ENCODE data around the gene ZBTB5.

Gene ZBTB5

DNA sequence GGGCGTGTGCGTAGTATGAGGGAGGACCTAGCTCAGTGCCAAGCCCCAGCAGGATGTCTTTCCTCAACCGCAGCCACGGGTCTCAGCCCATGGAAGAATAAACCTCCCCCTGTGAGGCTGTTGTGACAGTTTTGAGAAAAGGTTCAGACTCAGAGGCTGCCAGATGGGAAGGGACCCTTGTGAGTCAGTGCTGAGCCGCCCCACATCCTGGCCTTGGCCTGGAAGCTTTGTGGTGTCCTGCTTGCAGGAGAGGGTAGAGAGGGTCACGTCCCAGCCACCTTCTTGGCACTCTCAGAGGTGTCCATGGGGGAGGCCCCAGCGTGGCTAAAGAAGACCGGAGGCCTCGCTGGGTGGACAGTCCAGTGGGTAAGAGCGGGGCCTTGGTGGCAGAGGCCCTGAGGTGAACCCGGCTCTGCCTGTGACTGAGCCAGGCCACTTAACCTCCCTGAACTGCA, 39.9 kb downstream of the ZBTB5 start:
- DNase-seq, result peak in 2 of 56 donors; percentile 14 to 30

DNA sequence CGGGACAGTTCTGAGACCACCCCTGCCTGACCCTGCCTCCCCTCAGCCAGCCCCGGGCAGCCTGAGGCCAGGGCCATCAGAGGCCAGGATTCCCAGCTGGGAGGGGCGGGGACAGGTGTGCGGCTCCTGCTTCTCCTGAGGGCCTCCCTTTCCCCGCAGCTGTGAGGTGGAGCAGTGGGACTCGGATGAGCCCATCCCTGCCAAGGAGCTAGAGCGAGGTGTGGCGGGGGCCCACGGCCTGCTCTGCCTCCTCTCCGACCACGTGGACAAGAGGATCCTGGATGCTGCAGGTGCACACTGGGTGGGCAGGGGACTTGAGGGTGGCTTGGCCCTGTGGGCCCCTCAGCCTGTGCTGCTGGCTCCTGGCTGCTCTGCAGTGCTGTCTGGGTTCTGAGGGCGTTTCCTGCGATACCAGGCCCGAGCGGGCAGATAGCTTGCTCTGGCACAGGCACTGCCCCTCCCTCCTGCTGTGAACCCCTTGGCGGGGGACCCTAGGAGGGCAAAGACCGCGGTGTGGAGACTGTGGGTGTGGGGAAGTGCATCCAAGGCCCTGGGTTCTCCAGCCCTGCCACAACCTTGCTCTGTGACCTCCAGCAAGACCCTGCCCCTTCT, 40.5 kb downstream of the ZBTB5 start:
- DNase-seq, result no peak

DNA sequence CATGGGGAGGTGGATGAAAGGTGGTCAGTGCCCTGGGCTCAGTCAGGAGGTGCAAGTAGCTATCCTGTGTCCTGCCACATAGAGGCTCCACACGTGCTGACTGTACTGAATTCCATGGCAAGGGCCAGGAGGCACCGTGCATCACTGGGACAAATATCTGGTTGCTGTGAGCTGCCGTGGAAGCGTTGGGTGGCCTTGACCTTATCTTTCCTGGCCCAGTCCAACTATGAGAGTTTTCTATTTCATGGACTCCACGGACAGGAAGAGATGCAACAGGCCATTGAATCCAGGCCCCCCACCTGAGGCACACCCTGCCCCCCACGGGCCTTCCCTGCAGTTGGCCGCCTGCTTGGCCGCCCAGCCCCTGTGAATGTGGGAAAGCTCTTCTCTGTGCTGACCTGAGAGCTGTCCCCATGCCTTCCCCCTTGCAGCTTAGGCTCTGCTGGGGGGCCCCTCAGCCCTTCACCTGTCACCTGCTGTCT, 41.0 kb downstream of the ZBTB5 start:
- no peak for DNase-seq

DNA sequence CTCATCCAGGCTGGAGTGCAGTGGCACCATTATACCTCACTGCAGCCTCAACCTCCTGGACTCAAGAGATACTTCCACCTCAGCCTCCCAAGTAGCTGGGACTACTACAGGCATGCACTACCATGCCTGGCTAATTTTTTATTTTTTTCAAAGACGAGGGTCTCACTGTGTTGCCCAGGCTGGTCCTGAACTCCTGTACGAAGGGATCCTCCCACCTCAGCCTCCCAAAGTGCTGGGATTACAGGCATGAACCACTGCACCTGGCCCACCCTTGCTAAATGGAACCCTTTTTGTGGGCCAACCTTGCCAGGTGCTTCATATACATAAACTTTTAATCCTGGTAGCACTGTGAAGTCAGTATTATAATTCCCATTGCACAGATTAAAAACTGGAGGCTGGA, 41.7 kb downstream of the ZBTB5 start:
- DNase-seq, result no peak

DNA sequence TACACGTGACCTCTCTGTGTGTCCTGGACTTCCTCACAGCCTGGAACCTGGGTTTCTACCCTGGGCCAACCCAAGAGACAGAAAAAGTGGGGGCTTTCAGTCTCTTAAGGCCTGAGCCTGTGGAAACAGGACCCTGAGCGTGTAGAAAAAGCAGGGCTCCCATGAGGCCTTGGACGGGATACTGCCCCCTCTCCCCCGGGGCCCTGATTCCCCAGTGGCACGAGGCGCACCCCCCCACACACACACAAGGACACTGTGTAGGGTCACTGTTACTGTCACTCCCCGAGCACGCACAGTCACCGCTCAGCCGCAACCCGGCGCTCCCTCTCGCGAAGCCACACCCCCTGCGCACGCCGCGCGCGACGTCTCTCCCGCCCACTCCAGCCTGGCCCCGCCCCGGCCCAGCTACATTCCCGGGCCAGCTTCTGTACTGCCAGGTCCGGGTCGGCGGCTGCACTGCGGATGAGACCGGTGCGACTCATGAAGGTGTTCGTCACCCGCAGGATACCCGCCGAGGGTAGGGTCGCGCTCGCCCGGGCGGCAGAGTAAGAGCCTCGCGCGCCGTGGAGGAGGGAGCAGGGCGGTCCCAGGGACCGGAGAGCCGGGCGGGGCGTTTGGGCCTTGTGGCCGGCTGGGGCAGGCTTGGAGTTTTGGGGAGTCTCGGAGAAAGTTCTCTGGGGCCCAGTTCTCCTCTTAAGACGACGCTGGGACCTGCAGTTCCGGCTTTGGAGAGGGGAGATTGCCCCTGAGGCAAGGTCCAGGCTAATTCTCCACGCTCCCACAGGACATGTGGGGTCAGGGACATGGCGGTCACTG, 42.8 kb downstream of the ZBTB5 start, which contains the start of gene GRHPR:
Gene GRHPR, plus strand, starts transcription at position 408 of the 816 bp plus-strand sequence. Its CDS starts 55 bp downstream, at position 463.
- peak; percentile 60 to 96 (median 87) for DNase-seq

DNA sequence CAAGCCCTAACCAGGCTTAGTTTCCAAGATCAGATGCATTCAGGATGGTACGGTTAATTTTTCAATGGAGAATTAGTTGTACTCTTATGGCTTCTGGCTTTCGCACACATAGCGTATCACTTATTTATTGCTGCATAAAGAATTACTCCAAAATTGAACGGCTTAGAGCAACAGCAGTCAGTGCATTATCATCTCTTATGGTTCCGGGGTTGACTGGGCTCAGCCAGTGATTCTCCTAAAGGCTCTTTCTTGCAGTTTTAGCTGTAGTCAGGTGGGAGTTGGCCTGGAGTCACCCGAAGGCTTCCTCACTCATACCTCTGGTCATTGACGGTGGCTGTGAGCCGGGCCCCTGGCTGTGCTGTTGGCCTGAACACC, 43.3 kb downstream of the ZBTB5 start:
- DNase-seq, result peak in 4 of 56 donors; percentile 58 to 73 (median 60)

DNA sequence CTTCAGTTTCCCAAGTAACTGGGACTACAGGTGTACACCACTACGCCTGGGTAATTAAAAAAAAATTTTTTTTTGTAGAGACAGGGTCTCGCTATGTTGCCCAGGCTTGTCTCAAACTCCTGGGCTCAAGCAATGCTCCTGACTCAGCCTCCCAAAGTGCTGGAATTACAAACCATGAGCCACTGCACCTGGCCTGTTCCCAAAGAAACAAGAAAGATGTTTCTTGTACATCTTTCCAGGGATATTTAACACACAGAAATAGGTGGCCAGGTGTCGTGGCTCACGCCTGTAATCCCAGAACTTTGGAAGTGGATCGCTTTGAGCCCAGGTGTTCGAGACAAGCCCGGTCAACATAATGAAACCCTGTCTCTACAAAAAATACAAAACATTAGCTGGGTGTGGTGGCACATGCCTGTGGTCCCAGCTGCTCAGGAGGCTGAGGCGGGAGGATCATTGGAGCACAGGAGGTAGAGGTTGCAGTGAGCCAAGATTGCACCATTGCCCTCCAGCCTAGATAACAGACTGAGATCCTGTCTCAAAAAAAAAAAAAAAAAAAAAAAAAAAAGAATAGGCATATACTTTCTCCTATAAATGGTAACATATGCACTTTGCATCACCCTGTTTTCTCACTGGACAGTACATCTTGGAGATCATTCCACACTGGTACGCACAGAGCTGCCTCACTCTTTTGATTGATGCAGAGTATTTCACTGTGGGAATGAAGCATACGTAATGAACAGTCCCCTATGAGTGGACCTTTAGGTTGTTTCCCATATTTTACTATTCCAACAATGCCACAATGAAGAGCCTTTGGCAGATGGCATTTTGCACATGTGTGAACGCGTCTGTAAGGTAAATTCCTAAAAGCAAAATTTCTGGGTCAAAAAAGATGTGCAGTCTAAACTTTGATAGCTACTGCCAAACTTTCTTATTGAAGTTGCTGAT, 44.7 kb downstream of the ZBTB5 start:
- no peak for DNase-seq

DNA sequence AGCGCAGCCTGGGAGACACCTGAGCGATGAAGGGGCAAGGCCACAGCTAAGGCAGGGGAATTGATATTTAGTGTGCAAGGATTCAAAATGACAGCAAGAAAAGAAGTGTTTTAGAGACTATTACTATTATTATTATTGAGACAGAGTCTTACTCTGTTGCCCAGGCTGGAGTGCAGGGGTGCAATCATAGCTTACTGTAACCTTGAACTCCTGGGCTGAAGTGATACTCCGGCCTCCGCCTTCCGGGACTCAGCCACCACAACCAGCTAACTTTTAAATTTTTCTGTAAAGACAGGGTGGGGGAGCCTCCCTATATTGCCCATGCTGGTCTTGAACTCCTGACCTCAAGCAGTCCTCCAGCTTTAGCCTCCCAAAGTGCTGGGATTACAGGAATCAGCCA, 46.0 kb downstream of the ZBTB5 start:
- no peak for DNase-seq

DNA sequence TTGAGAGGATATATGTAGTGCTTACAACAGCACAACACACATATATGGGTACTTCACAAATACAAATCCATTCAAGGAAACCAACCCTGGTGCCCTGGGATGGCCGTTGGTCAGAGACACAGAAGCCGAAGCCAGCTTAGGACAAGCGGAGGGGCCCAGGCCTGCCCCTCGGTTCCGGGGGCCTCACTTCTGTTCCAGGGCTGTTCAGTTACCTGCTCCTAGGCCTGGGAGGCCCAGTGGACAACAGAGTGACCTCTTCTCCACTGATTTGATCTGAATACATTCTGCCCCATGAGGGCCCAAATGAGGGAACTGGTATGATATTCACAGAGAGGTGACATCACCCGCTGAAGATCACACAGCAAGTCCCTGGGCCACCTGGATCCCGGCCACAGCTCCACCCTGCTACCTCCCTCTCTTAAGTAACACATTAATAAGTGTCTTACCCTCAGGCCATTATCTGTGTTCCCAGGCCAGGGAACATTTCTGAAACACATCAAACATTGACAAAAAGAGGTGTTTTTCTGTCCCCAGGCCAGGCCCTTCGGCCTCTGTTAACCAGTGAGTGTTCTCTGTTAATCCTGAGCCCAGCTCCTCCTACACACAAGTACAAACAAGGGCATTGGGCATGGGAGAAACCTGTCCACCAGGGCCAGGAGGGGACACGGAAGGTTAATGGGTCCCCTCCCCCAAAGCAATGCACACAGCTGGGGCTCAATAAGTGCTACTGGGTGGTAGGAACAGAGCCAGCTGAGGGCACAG, 47.2 kb downstream of the ZBTB5 start:
- DNase-seq, result no peak

DNA sequence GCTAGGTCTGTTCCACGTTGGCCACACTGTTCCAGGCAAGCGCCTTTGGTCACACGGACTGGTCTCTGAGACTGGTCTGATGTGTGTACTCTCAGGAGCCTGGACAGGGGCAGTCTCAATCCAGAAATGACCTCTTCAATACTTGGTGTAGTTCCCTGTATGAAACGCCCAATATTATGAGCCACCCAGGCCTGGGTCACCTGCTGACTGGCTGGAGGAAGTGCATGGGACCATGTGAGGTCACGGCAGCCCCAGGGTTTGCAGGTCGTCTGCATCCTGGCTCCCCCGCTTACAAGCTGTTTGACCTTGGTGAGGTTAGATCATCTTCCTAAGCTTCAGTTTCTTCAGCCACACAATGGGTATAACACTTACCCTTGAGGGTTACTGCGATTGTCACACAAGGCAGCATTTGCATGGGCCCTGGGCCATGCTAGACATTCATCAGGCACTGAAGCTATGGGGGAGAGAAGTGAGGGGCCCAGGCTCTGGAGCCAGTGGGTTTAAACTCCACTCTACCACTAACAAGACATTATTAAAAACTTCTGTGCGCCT, 47.9 kb downstream of the ZBTB5 start:
- no peak for DNase-seq

DNA sequence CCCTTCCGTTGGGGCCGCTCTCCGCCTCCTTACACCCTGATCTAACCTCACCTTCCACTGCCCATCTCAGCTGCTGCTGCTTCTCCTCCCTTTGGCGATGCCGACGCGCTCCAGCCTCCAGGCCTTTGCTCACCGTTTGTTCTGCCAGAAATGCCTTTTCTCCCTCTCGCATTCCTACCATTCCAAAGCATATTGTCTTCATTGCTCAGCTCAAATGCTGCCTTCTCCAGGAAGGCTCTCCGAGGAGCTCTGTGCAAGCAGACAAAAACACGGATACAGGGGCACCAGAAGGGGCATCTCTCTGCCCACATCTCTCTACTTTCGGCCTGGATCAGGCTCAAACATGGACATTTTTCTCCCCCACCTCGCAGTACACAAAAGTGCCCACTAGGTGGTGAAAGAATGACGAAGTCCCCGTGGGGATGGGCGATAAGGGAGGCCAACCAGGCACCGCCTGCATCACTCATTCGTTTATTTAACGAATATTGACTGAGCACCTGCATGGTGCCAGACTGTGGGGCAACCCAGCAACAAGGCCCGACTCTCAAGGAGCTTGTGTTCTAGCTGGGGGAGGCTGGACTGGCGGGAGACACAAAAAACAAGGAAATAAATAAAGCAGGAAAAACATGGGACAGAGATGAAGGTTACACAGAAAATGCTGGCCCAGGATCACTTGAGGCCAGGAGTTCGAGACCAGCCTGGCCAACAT, 50.1 kb downstream of the ZBTB5 start:
- DNase-seq, result peak in 48 of 56 donors; percentile 14 to 83 (median 48)

DNA sequence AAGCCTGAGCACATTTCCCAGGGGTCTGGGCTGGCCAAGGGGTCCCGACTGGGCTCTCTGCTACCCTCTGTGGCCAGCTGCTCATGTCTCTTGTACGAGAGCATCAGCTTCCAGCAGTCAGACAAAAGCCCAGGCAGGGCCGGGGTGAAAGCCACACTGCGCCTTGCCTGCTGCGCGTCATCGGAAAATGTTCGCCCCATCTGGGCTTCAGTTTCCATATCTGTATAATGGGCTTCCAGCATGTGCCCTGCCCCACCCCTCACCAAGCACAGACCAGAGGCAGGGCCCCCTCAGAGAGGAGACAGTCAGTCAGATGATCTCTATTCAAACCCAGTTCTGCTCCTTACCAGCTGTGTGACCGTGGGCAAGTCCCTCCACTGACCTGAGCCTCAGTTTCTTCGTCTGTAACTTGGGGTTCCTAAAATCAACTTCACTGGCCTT, 50.7 kb downstream of the ZBTB5 start:
- no peak for DNase-seq

DNA sequence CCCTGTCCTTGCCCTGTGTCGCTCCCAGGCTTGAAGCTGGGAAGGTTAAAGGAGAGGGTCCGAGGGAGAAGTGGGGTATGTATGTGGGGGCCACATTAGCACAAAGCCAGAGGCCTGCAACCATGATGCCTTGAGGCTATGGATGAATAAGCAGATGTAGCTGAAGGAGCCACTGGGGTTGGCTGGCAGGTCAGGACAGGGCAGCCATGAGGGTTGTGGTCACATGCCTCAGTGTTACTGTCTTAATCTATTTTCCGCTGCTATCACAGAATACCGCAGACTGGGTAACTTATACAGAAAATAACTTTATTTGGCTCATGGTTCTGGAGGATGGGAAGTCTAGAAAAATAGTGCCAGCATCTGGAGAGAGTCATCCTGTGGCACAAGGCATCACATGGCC, 51.9 kb downstream of the ZBTB5 start:
- no peak for DNase-seq

DNA sequence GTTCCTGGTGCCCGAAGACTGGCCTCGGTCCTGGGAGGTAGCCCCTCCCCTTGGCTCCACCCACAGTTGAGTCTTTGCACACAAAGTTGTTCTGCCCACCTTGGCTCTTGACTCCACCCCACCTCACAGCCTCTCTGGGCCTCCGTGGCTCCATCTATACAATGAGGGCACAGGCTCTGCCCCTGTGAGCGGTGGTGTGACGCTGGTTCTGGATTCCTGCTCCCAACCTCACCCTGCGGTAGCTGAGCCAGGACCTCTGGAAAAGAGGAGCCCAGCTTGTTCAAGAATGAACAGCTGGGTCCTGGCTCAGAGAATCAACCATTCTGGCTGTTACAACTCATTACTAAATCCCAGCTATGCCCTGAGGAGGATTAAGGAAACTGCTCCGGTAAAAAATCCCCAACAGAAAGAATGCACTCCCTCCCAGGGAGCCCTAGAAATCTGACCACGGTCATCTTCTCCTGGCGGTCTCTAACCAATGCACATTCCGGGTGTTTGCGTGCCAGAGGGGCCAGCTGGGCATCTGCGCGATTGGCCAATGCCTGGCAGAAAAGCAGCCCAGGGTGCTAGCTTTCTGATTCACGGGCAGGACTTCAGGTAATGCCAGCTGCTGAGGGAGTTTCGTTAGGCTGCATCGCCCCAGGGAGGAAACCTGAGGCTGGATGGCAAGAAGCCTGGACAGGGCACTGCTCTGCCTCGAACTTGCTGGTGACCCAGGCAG, 52.7 kb downstream of the ZBTB5 start:
- no peak for DNase-seq

DNA sequence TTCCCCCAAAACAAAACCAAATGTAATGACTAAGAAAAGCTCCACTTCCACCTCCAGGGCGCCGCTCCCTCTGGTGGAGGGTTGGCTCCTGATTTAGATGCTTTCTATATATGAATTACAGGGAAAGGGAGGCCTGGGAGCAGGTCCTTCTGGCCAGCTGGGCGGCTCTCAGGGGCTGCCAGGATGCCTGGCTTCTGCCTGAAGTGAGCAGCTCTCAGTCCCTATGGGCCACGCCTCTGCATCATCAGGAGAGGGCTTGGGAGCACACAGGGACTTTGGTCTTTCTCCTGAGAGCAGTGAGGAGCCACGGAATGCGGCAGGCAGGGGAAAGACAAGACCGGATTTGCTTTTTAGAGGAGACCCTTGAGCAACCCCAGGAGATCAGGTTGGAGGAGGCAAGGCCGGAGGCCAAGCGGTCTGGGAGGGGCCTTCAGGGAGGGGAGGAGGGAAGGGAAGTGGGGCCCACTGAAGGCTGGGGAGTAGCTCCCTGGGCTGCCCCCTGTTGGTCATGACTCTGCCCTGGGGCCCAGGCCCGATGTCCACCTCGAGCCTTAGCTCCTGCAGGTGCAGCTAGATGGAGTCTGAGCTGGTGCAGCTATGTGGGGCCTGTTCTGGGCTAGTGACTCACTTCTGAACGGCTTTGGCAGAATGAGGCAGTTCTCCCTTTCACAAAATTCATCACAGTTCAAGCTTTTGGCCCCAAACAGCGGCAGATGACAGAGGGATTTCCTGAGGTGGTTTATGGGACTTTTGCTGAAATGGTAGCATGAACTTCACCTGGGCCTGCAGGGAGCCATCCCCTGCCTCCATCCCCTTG, 54.1 kb downstream of the ZBTB5 start:
- no peak for DNase-seq

DNA sequence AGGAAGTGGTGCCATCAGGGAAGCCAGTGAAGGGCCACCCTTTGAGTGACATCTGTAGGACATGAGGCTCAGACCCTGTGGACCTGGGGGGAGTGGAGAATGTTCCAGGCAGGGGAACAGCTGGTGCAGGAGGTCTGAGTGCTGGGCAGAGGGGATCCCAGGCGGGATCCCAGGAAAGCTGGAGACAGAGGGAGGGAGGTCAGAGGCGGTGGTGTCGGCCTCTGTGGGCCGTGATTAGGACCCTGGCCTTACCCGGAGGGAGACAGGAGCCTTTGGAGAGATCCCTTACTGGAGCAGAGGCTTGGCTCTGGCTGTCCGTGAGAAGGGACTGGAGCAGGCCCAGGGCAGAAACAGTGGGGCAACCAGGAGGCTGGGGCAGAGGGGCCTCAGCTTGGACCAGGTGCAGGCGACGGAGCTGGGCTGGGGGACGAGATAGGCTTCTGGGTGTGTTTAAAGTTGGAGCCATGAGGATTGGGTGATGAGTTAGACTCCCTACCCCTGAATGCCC, 54.8 kb downstream of the ZBTB5 start:
- no peak for DNase-seq

DNA sequence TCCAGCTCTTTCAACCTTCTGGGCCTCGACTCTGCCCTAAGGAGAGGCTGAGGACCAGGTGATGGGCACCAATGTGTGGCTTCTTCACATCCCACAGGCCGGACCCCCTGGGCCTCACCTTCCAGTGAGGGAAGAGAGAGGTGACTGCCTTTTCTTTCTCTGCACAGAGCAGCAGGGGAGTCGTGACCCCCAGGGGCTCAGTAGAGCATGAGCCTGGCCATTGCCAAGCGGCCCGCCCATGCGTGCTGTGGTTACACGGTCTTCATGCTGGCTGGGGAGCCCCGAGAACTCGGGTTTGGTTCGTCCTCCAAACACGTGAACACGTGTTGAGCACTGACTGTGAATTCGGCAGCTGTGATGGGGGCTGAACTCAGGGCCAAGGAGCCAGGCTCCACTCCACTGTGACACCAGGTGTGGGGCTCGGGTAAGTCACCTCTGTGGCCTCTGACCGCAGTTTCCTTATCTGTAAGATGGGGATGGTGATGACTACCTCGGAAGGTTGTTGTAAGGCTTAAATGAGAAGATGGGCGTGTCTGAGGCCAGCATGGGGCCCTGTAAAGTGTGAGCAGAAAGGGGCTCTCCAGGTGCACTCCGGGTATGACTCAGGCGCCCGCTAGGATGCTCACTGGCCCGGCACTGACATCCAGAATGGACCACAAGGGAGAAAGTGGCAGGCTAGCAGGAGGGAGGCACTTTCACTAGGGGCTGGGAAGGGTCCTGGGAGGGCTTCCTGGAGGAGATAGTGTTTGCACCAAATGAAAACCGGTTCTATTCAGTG, 56.1 kb downstream of the ZBTB5 start:
- no peak for DNase-seq
